Mesenchymal stem cell (in vitro differentiated cells and primary cell): Measurements from ENCODE around the gene MADD.

Experiments used
- DNase-seq: peaks from one replicate; pipeline ENCODE4 v3.0.0-alpha.2; 2013
- H2AFZ ChIP-seq: one replicate; pipeline ENCODE4 v1.6.1; 2013; ENCODE audit warnings: low read depth, mild to moderate bottlenecking, control low read depth, inconsistent platforms, low read length, moderate library complexity
- H2AK5ac ChIP-seq: 2 replicates; pipeline ENCODE4 v1.6.1; 2013; ENCODE audit warnings: low read length, moderate library complexity, mild to moderate bottlenecking, inconsistent platforms; ENCODE audit not compliant: severe bottlenecking
- H2BK120ac ChIP-seq: one replicate; pipeline ENCODE4 v1.6.1; 2013; ENCODE audit warnings: low read depth, mild to moderate bottlenecking, inconsistent platforms, low read length, moderate library complexity
- H2BK12ac ChIP-seq, 2 experiments: one replicate each; pipeline ENCODE4 v1.6.1; 2013; ENCODE audit warnings: inconsistent platforms in 2 of 2, low read length in 2 of 2, mild to moderate bottlenecking in 2 of 2, moderate library complexity in 2 of 2, control low read depth in 1 of 2
- H2BK15ac ChIP-seq: one replicate; pipeline ENCODE4 v1.6.1; 2013; ENCODE audit warnings: mild to moderate bottlenecking, low read depth, inconsistent platforms; ENCODE audit not compliant: poor library complexity, severe bottlenecking
- H2BK5ac ChIP-seq: 2 replicates; pipeline ENCODE4 v1.6.1; 2013; ENCODE audit warnings: low read depth, mild to moderate bottlenecking, low read length, control low read depth, inconsistent platforms; ENCODE audit not compliant: poor library complexity, severe bottlenecking
- H3K14ac ChIP-seq, 2 experiments: one replicate each; pipeline ENCODE4 v1.6.1; 2013; ENCODE audit warnings: inconsistent platforms in 2 of 2, low read length in 2 of 2, control low read depth in 1 of 2, mild to moderate bottlenecking in 1 of 2, moderate library complexity in 1 of 2
- H3K18ac ChIP-seq, 2 experiments: one replicate each; pipeline ENCODE4 v1.6.1; 2013; ENCODE audit warnings: inconsistent platforms in 2 of 2, low read length in 2 of 2, control low read depth in 1 of 2, low read depth in 1 of 2, mild to moderate bottlenecking in 1 of 2
- H3K23ac ChIP-seq, 2 experiments: one replicate each; pipeline ENCODE4 v1.6.1; 2013; ENCODE audit warnings: inconsistent platforms in 2 of 2, low read length in 2 of 2, mild to moderate bottlenecking in 2 of 2, moderate library complexity in 2 of 2, control low read depth in 1 of 2
- H3K27ac ChIP-seq: 2 replicates; pipeline ENCODE4 v1.5.1; 2013; ENCODE audit warnings: mild to moderate bottlenecking, moderate library complexity, low read length, control low read depth, inconsistent platforms; ENCODE audit not compliant: poor library complexity, severe bottlenecking
- H3K27me3 ChIP-seq, 2 experiments: 2 replicates each; pipeline versions ENCODE4 v1.6.1 to v1.7.0; 2013; ENCODE audit warnings: low read length in 2 of 2, mild to moderate bottlenecking in 2 of 2, moderate library complexity in 2 of 2, control low read depth in 1 of 2, inconsistent platforms in 1 of 2; ENCODE audit not compliant: control insufficient read depth in 1 of 2, insufficient read depth in 1 of 2
- H3K36me3 ChIP-seq, 2 experiments: 2 replicates each; pipeline versions ENCODE4 v1.6.1 to v1.7.0; 2013; ENCODE audit warnings: low read length in 2 of 2, control low read depth in 1 of 2, inconsistent platforms in 1 of 2, low read depth in 1 of 2, mild to moderate bottlenecking in 1 of 2; ENCODE audit not compliant: insufficient read depth in 2 of 2, control insufficient read depth in 1 of 2
- H3K4ac ChIP-seq, 2 experiments: one replicate each; pipeline ENCODE4 v1.6.1; 2013; ENCODE audit warnings: inconsistent platforms in 2 of 2, low read length in 2 of 2, mild to moderate bottlenecking in 2 of 2, moderate library complexity in 2 of 2, control low read depth in 1 of 2, low read depth in 1 of 2
- H3K4me1 ChIP-seq: 2 replicates; pipeline ENCODE4 v1.6.1; 2013; ENCODE audit warnings: low read depth, low read length, control low read depth; ENCODE audit not compliant: control insufficient read depth, insufficient read depth
- H3K4me2 ChIP-seq: 2 replicates; pipeline ENCODE4 v1.6.1; 2013; ENCODE audit warnings: low read length, mild to moderate bottlenecking, inconsistent platforms; ENCODE audit not compliant: poor library complexity, severe bottlenecking
- H3K4me3 ChIP-seq, 2 experiments: 2 replicates each; pipeline versions ENCODE4 v1.5.1 to v1.7.0; 2013; ENCODE audit warnings: low read length in 2 of 2, mild to moderate bottlenecking in 2 of 2, control low read depth in 1 of 2, low read depth in 1 of 2; ENCODE audit not compliant: insufficient read depth in 1 of 2
- H3K79me1 ChIP-seq: replicated peaks from 2 replicates; pipeline ENCODE4 v1.6.1; 2013; ENCODE audit warnings: mild to moderate bottlenecking, control low read depth, low read length, inconsistent platforms; ENCODE audit not compliant: poor library complexity, severe bottlenecking
- H3K9ac ChIP-seq: 2 replicates; pipeline ENCODE4 v1.7.0; 2013; ENCODE audit warnings: mild to moderate bottlenecking, low read length, moderate library complexity
- H3K9me3 ChIP-seq: 2 replicates; pipeline ENCODE4 v1.7.0; 2013; ENCODE audit warnings: mild to moderate bottlenecking, low read length; ENCODE audit not compliant: control insufficient read depth
- H4K8ac ChIP-seq: one replicate; pipeline ENCODE4 v1.6.1; 2013; ENCODE audit warnings: inconsistent platforms, mild to moderate bottlenecking, low read length, moderate library complexity
- H4K91ac ChIP-seq: one replicate; pipeline ENCODE4 v1.6.1; 2013; ENCODE audit warnings: mild to moderate bottlenecking, low read length, inconsistent platforms
- WGBS: methylation state at CpG from one replicate; pipeline ENCODE4 v1.1.7; 2013; ENCODE audit warnings: mixed read lengths; 5-methylcytosine and 5-hydroxymethylcytosine counted together

MADD gene

DNA sequence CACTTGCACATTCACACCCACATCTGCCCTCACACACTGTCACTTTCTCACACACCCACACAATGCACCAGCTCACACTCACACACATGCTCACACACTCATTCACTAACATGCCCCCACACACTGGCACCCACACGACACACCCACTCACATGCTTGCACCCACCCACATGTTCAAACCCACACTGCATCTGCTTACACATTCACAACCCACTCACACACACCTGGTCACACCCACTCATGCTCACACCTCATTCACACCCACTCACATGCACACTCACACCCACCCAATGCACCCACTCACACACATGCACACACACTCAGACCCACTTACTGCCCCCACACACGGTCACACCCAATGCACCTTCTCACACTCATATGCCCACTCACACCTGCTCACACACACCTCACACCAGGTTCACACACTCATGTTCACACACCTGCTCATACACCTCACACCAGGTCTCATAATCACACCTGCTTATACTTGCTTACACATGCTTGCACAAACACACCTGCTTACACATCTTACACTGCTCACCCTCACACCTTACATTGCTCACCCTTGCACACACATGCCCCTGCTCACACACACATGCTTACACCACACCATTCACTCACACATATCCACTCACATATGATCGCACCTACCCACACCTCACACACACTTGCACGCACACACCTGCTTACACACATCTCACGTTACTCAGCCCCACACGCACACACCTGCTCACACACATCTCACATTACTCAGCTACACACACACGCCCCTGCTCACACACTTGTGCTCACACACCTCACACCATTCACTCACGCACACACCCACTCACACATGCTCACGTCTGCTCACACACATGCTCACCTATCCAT lies 86.4 kb downstream of the MADD start:
- no peak overlapping the region for H3K27ac ChIP-seq
- no peaks in the 10 kb centered on the region for H3K9me3 ChIP-seq
- WGBS = 96% methylated on average over 9 of the region's 9 CpGs
- H4K8ac ChIP-seq = no peak overlapping the region
- no peak overlapping the region for H3K14ac ChIP-seq
- no peak overlapping the region for H2AFZ ChIP-seq
- H4K91ac ChIP-seq = peak overlapping the region; percentile 31
- H3K27me3 ChIP-seq = no peaks in the 10 kb centered on the region
- no peak overlapping the region for H2BK12ac ChIP-seq
- no peak overlapping the region for H2AK5ac ChIP-seq
- no peak overlapping the region for H3K9ac ChIP-seq
- H3K18ac ChIP-seq = no peak overlapping the region
- H3K23ac ChIP-seq = no peak overlapping the region
- no peak for DNase-seq
- H3K4ac ChIP-seq = no peak overlapping the region
- H3K4me2 ChIP-seq = no peak overlapping the region
- no peak overlapping the region for H2BK120ac ChIP-seq
- no peak overlapping the region for H3K4me3 ChIP-seq
- no peaks in the 10 kb centered on the region for H3K36me3 ChIP-seq
- no peaks in the 10 kb centered on the region for H3K79me1 ChIP-seq
- no peak overlapping the region for H2BK5ac ChIP-seq
- no peak overlapping the region for H2BK15ac ChIP-seq
- peaks cover 7% of the 10 kb centered on the region for H3K4me1 ChIP-seq

DNA sequence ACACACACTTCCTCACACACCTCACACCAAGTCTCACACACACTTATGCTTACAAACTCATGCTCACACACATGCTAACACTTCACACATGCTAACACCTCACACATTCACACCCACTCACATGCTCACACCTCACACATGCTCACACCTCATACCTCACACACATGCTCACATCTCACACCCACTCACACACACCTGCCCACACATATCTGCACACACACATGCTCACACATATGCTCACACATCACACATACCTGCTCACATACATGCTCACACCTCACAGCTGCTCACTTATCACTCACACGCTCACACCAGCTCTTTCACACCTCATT lies 87.0 kb downstream of the MADD start:
- H3K4me2 ChIP-seq = no peak overlapping the region
- H3K23ac ChIP-seq = no peak overlapping the region
- no peaks in the 10 kb centered on the region for H3K27me3 ChIP-seq
- no peaks in the 10 kb centered on the region for H3K79me1 ChIP-seq
- no peak for DNase-seq
- no peaks in the 10 kb centered on the region for H3K36me3 ChIP-seq
- H2BK15ac ChIP-seq = no peak overlapping the region
- H3K4me3 ChIP-seq = no peak overlapping the region
- no peaks in the 10 kb centered on the region for H3K9me3 ChIP-seq
- no peak overlapping the region for H2BK12ac ChIP-seq
- no peak overlapping the region for H3K18ac ChIP-seq
- no peak overlapping the region for H4K91ac ChIP-seq
- H4K8ac ChIP-seq = no peak overlapping the region
- H3K4me1 ChIP-seq = peaks cover 7% of the 10 kb centered on the region
- no peak overlapping the region for H3K9ac ChIP-seq
- H3K14ac ChIP-seq = no peak overlapping the region
- no peak overlapping the region for H3K4ac ChIP-seq
- no peak overlapping the region for H2BK5ac ChIP-seq
- H2AFZ ChIP-seq = no peak overlapping the region
- H2AK5ac ChIP-seq = no peak overlapping the region
- WGBS = 94% methylated on average over 1 of the region's 1 CpG
- no peak overlapping the region for H2BK120ac ChIP-seq
- no peak overlapping the region for H3K27ac ChIP-seq

DNA sequence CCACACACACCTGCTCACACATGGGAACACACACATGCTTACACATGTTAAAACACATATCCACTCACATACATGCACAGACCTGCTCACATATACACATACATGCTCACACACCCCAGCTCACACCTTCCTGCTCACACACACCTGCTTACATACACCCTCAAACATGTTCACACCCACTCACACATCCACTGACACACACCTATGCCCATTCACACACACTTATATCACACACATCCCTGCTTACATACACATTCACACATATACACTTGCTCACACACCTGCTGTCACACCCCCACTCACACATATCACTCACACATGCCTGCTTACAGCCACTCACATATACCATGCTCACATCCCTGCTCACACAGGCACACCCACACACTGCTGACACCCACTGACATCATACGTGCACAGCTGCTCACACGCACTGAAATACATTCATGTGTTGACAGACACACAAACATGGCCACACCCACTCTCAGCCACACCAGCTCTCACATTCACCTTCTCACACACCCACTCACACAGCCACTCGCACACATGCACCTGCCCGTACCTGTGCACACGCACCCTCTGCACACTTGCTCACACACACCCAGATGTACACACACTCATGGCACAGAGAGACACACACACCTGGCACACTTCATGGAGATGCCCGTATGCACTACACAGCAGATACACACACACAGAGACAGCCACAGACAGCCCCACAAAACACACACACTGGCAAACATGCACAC lies 88.2 kb downstream of the MADD start:
- Histone ChIP-seq H2BK120ac (no peak overlapping the region), H3K18ac (no peak overlapping the region), H4K8ac (no peak overlapping the region), H2AFZ (no peak overlapping the region), H3K27ac (no peak overlapping the region), H3K14ac (no peak overlapping the region), H4K91ac (peak overlapping the region; percentile 57), H3K4ac (no peak overlapping the region), H3K4me1 (peaks cover 7% of the 10 kb centered on the region), H3K4me2 (no peak overlapping the region), H3K4me3 (no peak overlapping the region), H2BK15ac (no peak overlapping the region), H2AK5ac (no peak overlapping the region), H3K23ac (no peak overlapping the region), H3K36me3 (no peaks in the 10 kb centered on the region), H3K9ac (no peak overlapping the region), H2BK5ac (no peak overlapping the region), H2BK12ac (no peak overlapping the region), H3K79me1 (no peaks in the 10 kb centered on the region), H3K9me3 (no peaks in the 10 kb centered on the region), H3K27me3 (no peaks in the 10 kb centered on the region)
- WGBS = 94% methylated on average over 6 of the region's 6 CpGs
- no peak for DNase-seq

DNA sequence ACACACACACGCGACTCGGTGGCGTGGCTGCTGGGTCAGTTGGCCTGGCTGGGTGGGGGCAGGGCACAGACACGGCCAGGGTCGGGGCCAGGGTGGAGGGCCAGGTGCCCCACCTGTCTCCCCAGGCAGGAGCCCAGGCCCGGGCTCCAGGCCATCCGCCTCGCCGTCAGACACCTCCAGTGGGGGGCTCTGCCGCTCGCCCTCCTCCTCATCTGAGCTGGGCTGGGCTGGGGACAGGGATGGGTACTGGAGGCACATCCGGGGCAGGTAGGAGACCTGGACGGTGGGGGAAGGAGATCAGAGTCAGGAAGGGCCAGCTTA lies 88.8 kb downstream of the MADD start:
- Histone ChIP-seq H3K18ac (no peak overlapping the region), H4K8ac (no peak overlapping the region), H2AFZ (no peak overlapping the region), H3K9ac (no peak overlapping the region), H2AK5ac (no peak overlapping the region), H3K27me3 (no peaks in the 10 kb centered on the region), H3K14ac (no peak overlapping the region), H3K36me3 (no peaks in the 10 kb centered on the region), H2BK12ac (no peak overlapping the region), H4K91ac (peak overlapping the region; percentile 57), H3K4ac (no peak overlapping the region), H3K27ac (no peak overlapping the region), H3K4me1 (peaks cover 7% of the 10 kb centered on the region), H3K4me3 (no peak overlapping the region), H2BK15ac (no peak overlapping the region), H3K79me1 (no peaks in the 10 kb centered on the region), H2BK5ac (no peak overlapping the region), H3K23ac (no peak overlapping the region), H2BK120ac (no peak overlapping the region), H3K4me2 (no peak overlapping the region), H3K9me3 (no peaks in the 10 kb centered on the region)
- DNase-seq = no peak
- 92% methylated on average over 14 of the region's 14 CpGs for WGBS
